A549 (cell line): ENCODE measurements around the gene DEPDC5. TPM values are rescaled to one million over a fixed set of nuclear protein-coding genes. Genes with fewer than 3 reads are reported as not detected.

Experiments used
- ATAC-seq, 2 experiments: fragments of 200-7000 bp in 1 of 2; fragments of >200 bp in 1 of 2; cut with Nextera tagmentation in 1 of 2; cut with Tn5 transposase in 1 of 2; 3 replicates each; pipeline versions ENCODE4 v1.8.0 to v1.9.1; 2018 to 2020; ENCODE audit warnings: mild to moderate bottlenecking in 1 of 2, moderate library complexity in 1 of 2
- CTCF ChIA-PET: fragments of 300-600 bp; sonication (Branson Sonifier 250); formaldehyde crosslinking; extraction: SDS; loops from one replicate; lab custom pipeline; 2021; ENCODE audit warnings: antibody characterized with exemption, inconsistent platforms; lab: Yijun Ruan, JAX
- POLR2A ChIA-PET: fragments of 350-600 bp; formaldehyde crosslinking; extraction: SDS; loops from one replicate; lab custom pipeline; 2021; ENCODE audit warnings: antibody characterized with exemption, inconsistent platforms; lab: Yijun Ruan, JAX
- DNase-seq, 2 experiments: peaks; one replicate each; pipeline versions ENCODE4 v3.0.0 to v3.0.0-alpha.2; 2011 to 2016; ENCODE audit warnings: low read depth in 1 of 2, low spot score in 1 of 2
- FAIRE-seq: peaks from 2 replicates; lab custom pipeline; 2011; peaks lifted over from hg19 to GRCh38; lab: Jason Lieb, UNC
- H3K27ac ChIP-seq, 2 experiments: fragments of >200 bp; sonication (Bioruptor Twin); formaldehyde crosslinking; 3 replicates each; pipeline ENCODE4 v1.5.1; 2016 to 2017
- H3K4me1 ChIP-seq: fragments of >200 bp; sonication (Bioruptor Twin); formaldehyde crosslinking; 3 replicates; pipeline ENCODE4 v1.6.1; 2016
- H3K4me2 ChIP-seq: fragments of >200 bp; sonication (Bioruptor Twin); formaldehyde crosslinking; 3 replicates; pipeline ENCODE4 v1.6.1; 2016
- H3K4me3 ChIP-seq: fragments of >200 bp; sonication (Bioruptor Twin); formaldehyde crosslinking; 3 replicates; pipeline ENCODE4 v1.5.1; 2016
- H3K9me3 ChIP-seq: fragments of >200 bp; sonication (Bioruptor Twin); formaldehyde crosslinking; 3 replicates; pipeline ENCODE4 v1.6.1; 2016
- ATOH8 ChIP-seq: fragments of 250-450 bp; sonication (Bioruptor Pico); IDR thresholded peaks from 2 replicates; pipeline ENCODE4 v1.5.0; 2020; ENCODE audit warnings: low read depth, mild to moderate bottlenecking, moderate library complexity
- CEBPB ChIP-seq, 2 experiments: fragments of >200 bp in 1 of 2; sonication (Bioruptor Twin) in 1 of 2; formaldehyde crosslinking in 1 of 2; IDR thresholded peaks; 2 replicates each; pipeline ENCODE4 v1.6.1; 2012 to 2016
- EHF ChIP-seq: fragments of 250-450 bp; sonication (Bioruptor Pico); IDR thresholded peaks from 2 replicates; pipeline ENCODE4 v1.5.0; 2020; ENCODE audit warnings: mild to moderate bottlenecking
- ELK1 ChIP-seq: fragments of 150-350 bp; IDR thresholded peaks from 2 replicates; pipeline ENCODE4 v1.6.1; 2014; ENCODE audit warnings: low read depth, mild to moderate bottlenecking, low read length
- ESRRA ChIP-seq: fragments of 150-350 bp; IDR thresholded peaks from 2 replicates; pipeline ENCODE4 v1.6.1; 2014; ENCODE audit warnings: mild to moderate bottlenecking, low read length, borderline replicate concordance
- FOSB ChIP-seq: fragments of 250-450 bp; sonication (Bioruptor Pico); IDR thresholded peaks from 2 replicates; pipeline ENCODE4 v1.5.0; 2020; ENCODE audit warnings: mild to moderate bottlenecking, moderate library complexity
- FOXS1 ChIP-seq: fragments of 250-450 bp; sonication (Bioruptor Pico); IDR thresholded peaks from 2 replicates; pipeline ENCODE4 v1.5.0; 2020; ENCODE audit warnings: mild to moderate bottlenecking, moderate library complexity
- GATA3 ChIP-seq: IDR thresholded peaks from 2 replicates; pipeline ENCODE4 v1.6.1; 2012; ENCODE audit warnings: borderline replicate concordance
- HDAC2 ChIP-seq: fragments of 200-600 bp; sonication (generic); IDR thresholded peaks from 2 replicates; pipeline ENCODE4 v1.6.1; 2016
- HEYL ChIP-seq: fragments of 250-450 bp; sonication (Bioruptor Pico); IDR thresholded peaks from 2 replicates; pipeline ENCODE4 v1.8.0; 2021; ENCODE audit warnings: mild to moderate bottlenecking, moderate library complexity
- JUNB ChIP-seq: fragments of >200 bp; sonication (Bioruptor Twin); formaldehyde crosslinking; IDR thresholded peaks from 2 replicates; pipeline ENCODE4 v1.6.1; 2016
- KDM5A ChIP-seq: fragments of 200-600 bp; sonication (generic); IDR thresholded peaks from 2 replicates; pipeline ENCODE4 v1.6.1; 2016; ENCODE audit warnings: antibody characterized with exemption, mild to moderate bottlenecking
- MAX ChIP-seq: IDR thresholded peaks from 2 replicates; pipeline ENCODE4 v1.6.1; 2012
- NFE2L2 ChIP-seq: fragments of 150-350 bp; conservative IDR thresholded peaks from 2 replicates; pipeline ENCODE4 v1.6.1; 2014; ENCODE audit warnings: low read length
- PHF8 ChIP-seq: fragments of 200-600 bp; sonication (generic); IDR thresholded peaks from 2 replicates; pipeline ENCODE4 v1.6.1; 2016; ENCODE audit warnings: low read depth, mild to moderate bottlenecking, antibody characterized with exemption, moderate library complexity, borderline replicate concordance
- RARB ChIP-seq: fragments of 250-450 bp; sonication (Bioruptor Pico); IDR thresholded peaks from 2 replicates; pipeline ENCODE4 v1.8.0; 2021; ENCODE audit warnings: mild to moderate bottlenecking, moderate library complexity
- REST ChIP-seq: fragments of 200-600 bp; sonication (generic); IDR thresholded peaks from 2 replicates; pipeline ENCODE4 v1.6.1; 2016; ENCODE audit warnings: antibody characterized with exemption, mild to moderate bottlenecking, moderate library complexity
- SREBF2 ChIP-seq: fragments of 450-650 bp; IDR thresholded peaks from 2 replicates; pipeline ENCODE4 v1.6.1; 2014; ENCODE audit warnings: mild to moderate bottlenecking, moderate library complexity
- TFCP2L1 ChIP-seq: fragments of 250-450 bp; sonication (Bioruptor Pico); IDR thresholded peaks from 2 replicates; pipeline ENCODE4 v1.5.0; 2021; ENCODE audit warnings: mild to moderate bottlenecking
- WGBS: methylation state at CpG from one replicate; pipeline ENCODE4 v1.1.6; 2017; ENCODE audit errors: missing lambda C conversion rate; 5-methylcytosine and 5-hydroxymethylcytosine counted together
- polyA plus RNA-seq, 4 experiments: library from polyadenylated mRNA; depleted of rRNA in 3 of 4; stranded (reverse); fragments of >200 nt; fragmentation: RNase III in 1 of 4; extraction: RNeasy Plus Mini Kit Qiagen cat#74134 plus additional on column Dnase treatment in 1 of 4; gene quantifications; 2 replicates in 3 of 4; 3 replicates in 1 of 4; pipeline ENCODE4 v1.2.3, GENCODE V29; 2011 to 2017
- TF ChIP-seq, protein P1 (sequence below): IDR thresholded peaks from 2 replicates; pipeline ENCODE4 v1.6.1; 2012

Gene DEPDC5
- polyA plus RNA-seq, 2 of the 4 experiments (the other 2 are of a cell fraction) = 4.4 to 10.1 TPM

DNA sequence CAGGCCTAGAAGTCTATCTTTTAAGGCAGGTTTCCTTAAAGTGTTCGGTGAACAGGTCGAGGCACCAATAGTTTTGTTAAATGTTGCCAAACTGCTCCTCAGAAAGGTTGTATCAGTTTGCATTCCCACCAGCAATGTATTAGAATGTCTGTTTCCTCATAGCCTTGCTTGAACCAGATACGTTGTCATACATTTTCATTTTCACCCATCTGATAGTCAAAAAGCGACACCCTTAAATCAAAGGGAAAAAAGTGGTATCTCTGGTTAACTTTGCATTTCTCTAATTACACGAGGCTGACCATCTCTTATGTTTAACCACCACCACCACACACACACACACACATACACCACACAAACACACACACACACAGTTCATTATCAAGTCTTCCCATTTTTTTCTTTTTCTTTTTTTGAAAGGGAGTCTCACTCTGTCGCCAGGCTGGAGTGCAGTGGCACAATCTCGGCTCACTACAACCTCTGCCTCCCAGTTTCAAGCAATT is 20.2 kb upstream of the DEPDC5 start:
- Histone ChIP-seq H3K4me1 (0 out of 3 replicates have a peak, but pooled peaks cover 4% of the 10 kb centered on the region), H3K27ac (no peak overlapping the region), H3K9me3 (no peaks in the 10 kb centered on the region), H3K4me3 (no peak overlapping the region), H3K4me2 (no peak overlapping the region)
- CTCF ChIA-PET = interaction anchor here (0.8 to 1.0 kb wide), 2 partner anchors 12 to 60 kb away, joined by 3 read pairs; no protein-coding TSS in a partner anchor
- DNase-seq (no peak), ATAC-seq (no peak), FAIRE-seq (no peak)
- TF ChIP-seq REST (no peak), FOXS1 (CRISPR knock-in tag) (no peak), EHF (CRISPR knock-in tag) (no peak), ATOH8 (CRISPR knock-in tag) (no peak), PHF8 (no peak), GATA3 (no peak), ELK1 (no peak), RARB (CRISPR knock-in tag) (no peak), MAX (no peak), SREBF2 (no peak), NFE2L2 (no peak), CEBPB (IDR thresholded peaks at IDR 0.05) (no peak), HDAC2 (no peak), TFCP2L1 (no peak), KDM5A (no peak), HEYL (no peak)
- TF ChIP-seq, protein P1, sequence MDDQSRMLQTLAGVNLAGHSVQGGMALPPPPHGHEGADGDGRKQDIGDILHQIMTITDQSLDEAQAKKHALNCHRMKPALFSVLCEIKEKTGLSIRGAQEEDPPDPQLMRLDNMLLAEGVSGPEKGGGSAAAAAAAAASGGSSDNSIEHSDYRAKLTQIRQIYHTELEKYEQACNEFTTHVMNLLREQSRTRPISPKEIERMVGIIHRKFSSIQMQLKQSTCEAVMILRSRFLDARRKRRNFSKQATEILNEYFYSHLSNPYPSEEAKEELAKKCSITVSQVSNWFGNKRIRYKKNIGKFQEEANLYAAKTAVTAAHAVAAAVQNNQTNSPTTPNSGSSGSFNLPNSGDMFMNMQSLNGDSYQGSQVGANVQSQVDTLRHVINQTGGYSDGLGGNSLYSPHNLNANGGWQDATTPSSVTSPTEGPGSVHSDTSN = no peak
- POLR2A ChIA-PET = no interaction called here
- WGBS = 78% methylated on average over 7 of the region's 7 CpGs

GRCh38 chr22:31734512-31734911 is 19.3 kb upstream of the DEPDC5 start:
- H3K4me1 ChIP-seq = 0 out of 3 replicates have a peak, but pooled peaks cover 4% of the 10 kb centered on the region
- no peak for ATAC-seq
- H3K9me3 ChIP-seq = no peaks in the 10 kb centered on the region
- no peak for DNase-seq
- POLR2A ChIA-PET = no interaction called here
- H3K4me2 ChIP-seq = no peak overlapping the region
- TF ChIP-seq HDAC2 (no peak), FOSB (no peak), ESRRA (no peak), GATA3 (no peak), KDM5A (no peak), JUNB (no peak)
- H3K27ac ChIP-seq = no peak overlapping the region
- FAIRE-seq = no peak
- WGBS = 76% methylated on average over 1 of the region's 1 CpG
- CTCF ChIA-PET = interaction anchor here (1.0 kb wide), 1 partner anchor 11 kb away, joined by 3 read pairs; no protein-coding TSS in a partner anchor
- H3K4me3 ChIP-seq = no peak overlapping the region
